IPS-11a (cell line): Measurements from ENCODE around the gene ANO9.
"Not testable (repeated sequence)": the region's sequence is repeated elsewhere in the genome, so short reads cannot be mapped to it uniquely, and the experiment has no call there.

Experiments
- H3K4me3 ChIP-seq: one replicate; pipeline ENCODE4 v1.5.1; 2013; ENCODE audit warnings: low read depth, low read length, control low read depth

Gene ANO9

GRCh38 chr11:471468-472145 lies 29.8 kb upstream of the ANO9 start:
- H3K4me3 ChIP-seq: no peak overlapping the region

GRCh38 chr11:469684-470560 lies 28.1 kb upstream of the ANO9 start:
- no peak overlapping the region for H3K4me3 ChIP-seq

- H3K4me3 ChIP-seq: not testable (repeated sequence)
Observed at GRCh38 chr11:469026-469683, 27.3 kb upstream of the ANO9 start.

GRCh38 chr11:468493-468892 lies 26.7 kb upstream of the ANO9 start:
- no peak overlapping the region for H3K4me3 ChIP-seq

GRCh38 chr11:468036-468435 lies 26.2 kb upstream of the ANO9 start:
- no peak overlapping the region for H3K4me3 ChIP-seq

- no peak overlapping the region for H3K4me3 ChIP-seq
Observed at GRCh38 chr11:465896-466530, 24.2 kb upstream of the ANO9 start.

GRCh38 chr11:464316-464715 lies 22.5 kb upstream of the ANO9 start:
- H3K4me3 ChIP-seq: no peak overlapping the region

- no peak overlapping the region for H3K4me3 ChIP-seq
Observed at GRCh38 chr11:462107-462890, 20.5 kb upstream of the ANO9 start.

- H3K4me3 ChIP-seq: no peak overlapping the region
Observed at GRCh38 chr11:461626-462025, 19.8 kb upstream of the ANO9 start.

- H3K4me3 ChIP-seq: no peak overlapping the region
Observed at GRCh38 chr11:460331-461199, 18.8 kb upstream of the ANO9 start.

- no peak overlapping the region for H3K4me3 ChIP-seq
Observed at GRCh38 chr11:459511-460220, 17.9 kb upstream of the ANO9 start.

GRCh38 chr11:457111-457760 lies 15.4 kb upstream of the ANO9 start:
- H3K4me3 ChIP-seq: no peak overlapping the region

- no peak overlapping the region for H3K4me3 ChIP-seq
Observed at GRCh38 chr11:456533-456932, 14.7 kb upstream of the ANO9 start.

GRCh38 chr11:455566-456147 lies 13.8 kb upstream of the ANO9 start:
- no peak overlapping the region for H3K4me3 ChIP-seq

- H3K4me3 ChIP-seq: no peak overlapping the region
Observed at GRCh38 chr11:454801-455565, 13.2 kb upstream of the ANO9 start.

GRCh38 chr11:454043-454442 lies 12.2 kb upstream of the ANO9 start:
- no peak overlapping the region for H3K4me3 ChIP-seq

GRCh38 chr11:453564-453963 lies 11.8 kb upstream of the ANO9 start:
- H3K4me3 ChIP-seq: no peak overlapping the region
